Naive thymus-derived CD4-positive, alpha-beta T cell (primary cell): Measurements from ENCODE around the gene NPAS3. TPM values are rescaled to one million over a fixed set of nuclear protein-coding genes. Genes with fewer than 3 reads are reported as not detected.

Experiments
- ATAC-seq: fragments of 150-1000 bp; cut with Tn5 transposase; 2 replicates; pipeline ENCODE4 v1.10.0; 2021; ENCODE audit warnings: mild to moderate bottlenecking, moderate library complexity
- CTCF ChIA-PET: fragments of 350-600 bp; sonication (Branson Sonifier 250); formaldehyde crosslinking; loops from one replicate; lab custom pipeline; 2021; ENCODE audit warnings: antibody characterized with exemption; lab: Charles Lee
- POLR2A ChIA-PET: fragments of 350-600 bp; sonication (Branson Sonifier 250); formaldehyde crosslinking; loops from one replicate; lab custom pipeline; 2021; ENCODE audit warnings: antibody characterized with exemption, inconsistent platforms; lab: Charles Lee
- DNase-seq, 9 donors: peaks; one replicate each; pipeline versions ENCODE4 v3.0.0 to v3.0.0-alpha.2; 2020 to 2022; ENCODE audit warnings: mixed read lengths in 1 of 9
- H3K27ac ChIP-seq: one replicate; pipeline ENCODE4 v1.7.0; 2013; ENCODE audit warnings: mild to moderate bottlenecking, low read depth, low read length, moderate library complexity
- H3K27me3 ChIP-seq, 2 donors: one replicate each; pipeline ENCODE4 v1.7.0; 2013; ENCODE audit warnings: low read length in 2 of 2, mild to moderate bottlenecking in 2 of 2, moderate library complexity in 2 of 2; ENCODE audit not compliant: control insufficient read depth in 2 of 2, insufficient read depth in 2 of 2
- H3K36me3 ChIP-seq, 3 experiments: 1 replicate in 2 of 3; 2 replicates in 1 of 3; pipeline ENCODE4 v1.7.0; 2013; ENCODE audit warnings: low read length in 3 of 3, mild to moderate bottlenecking in 3 of 3, moderate library complexity in 1 of 3; ENCODE audit not compliant: insufficient read depth in 3 of 3, control insufficient read depth in 2 of 3
- H3K4me1 ChIP-seq, 2 donors: one replicate each; pipeline ENCODE4 v1.7.0; 2013; ENCODE audit warnings: low read length in 2 of 2, mild to moderate bottlenecking in 2 of 2, moderate library complexity in 1 of 2; ENCODE audit not compliant: control insufficient read depth in 2 of 2, insufficient read depth in 2 of 2
- H3K4me3 ChIP-seq: 2 replicates; pipeline ENCODE4 v1.7.0; 2013; ENCODE audit warnings: mild to moderate bottlenecking, low read length
- H3K9me3 ChIP-seq, 3 experiments: 1 replicate in 2 of 3; 2 replicates in 1 of 3; pipeline ENCODE4 v1.7.0; 2013; ENCODE audit warnings: low read length in 3 of 3; ENCODE audit not compliant: control insufficient read depth in 2 of 3
- H3K27ac Mint-ChIP-seq, 9 donors: one replicate each; pipeline ENCODE4 v1.8.0; 2020 to 2022; ENCODE audit warnings: mixed read lengths in 9 of 9, mild to moderate bottlenecking in 8 of 9, moderate library complexity in 5 of 9, inconsistent platforms in 2 of 9
- H3K27me3 Mint-ChIP-seq, 5 donors: one replicate each; pipeline ENCODE4 v1.8.0; 2021 to 2022; ENCODE audit warnings: mixed read lengths in 5 of 5, mild to moderate bottlenecking in 1 of 5
- H3K36me3 Mint-ChIP-seq, 5 donors: one replicate each; pipeline ENCODE4 v1.8.0; 2020 to 2022; ENCODE audit warnings: mixed read lengths in 5 of 5, mild to moderate bottlenecking in 3 of 5, inconsistent platforms in 1 of 5
- H3K4me1 Mint-ChIP-seq, 7 donors: one replicate each; pipeline ENCODE4 v1.8.0; 2020 to 2022; ENCODE audit warnings: mixed read lengths in 7 of 7, mild to moderate bottlenecking in 3 of 7, inconsistent platforms in 1 of 7
- H3K4me3 Mint-ChIP-seq, 10 donors: one replicate each; pipeline ENCODE4 v1.8.0; 2020 to 2022; ENCODE audit warnings: mild to moderate bottlenecking in 10 of 10, mixed read lengths in 10 of 10, moderate library complexity in 6 of 10, inconsistent platforms in 2 of 10
- H3K9me3 Mint-ChIP-seq, 11 donors: one replicate each; pipeline ENCODE4 v1.8.0; 2020 to 2022; ENCODE audit warnings: mixed read lengths in 11 of 11, mild to moderate bottlenecking in 4 of 11, inconsistent platforms in 1 of 11, moderate library complexity in 1 of 11
- intact Hi-C, 2 donors: fragments of 100-400 bp; cut with micrococcal nuclease; formaldehyde crosslinking; loops; one replicate each; pipeline ENCODE4 v1.15.1; 2023
- polyA plus RNA-seq, 2 donors: library from polyadenylated mRNA; unstranded; fragments of 300-500 nt; fragmentation: Illumina TruSeq; gene quantifications; one replicate each; pipeline ENCODE4 v1.2.3, GENCODE V29; 2021
- total RNA-seq, 6 experiments: library from RNA in 5 of 6; stranded (reverse) in 5 of 6; gene quantifications; 1 replicate in 5 of 6; 2 replicates in 1 of 6; pipeline ENCODE4 v1.2.3 and lab custom pipeline; 2021 to 2026

NPAS3 gene
- total and polyA plus RNA-seq, 7 experiments from 2014 or later, result not detected

DNA sequence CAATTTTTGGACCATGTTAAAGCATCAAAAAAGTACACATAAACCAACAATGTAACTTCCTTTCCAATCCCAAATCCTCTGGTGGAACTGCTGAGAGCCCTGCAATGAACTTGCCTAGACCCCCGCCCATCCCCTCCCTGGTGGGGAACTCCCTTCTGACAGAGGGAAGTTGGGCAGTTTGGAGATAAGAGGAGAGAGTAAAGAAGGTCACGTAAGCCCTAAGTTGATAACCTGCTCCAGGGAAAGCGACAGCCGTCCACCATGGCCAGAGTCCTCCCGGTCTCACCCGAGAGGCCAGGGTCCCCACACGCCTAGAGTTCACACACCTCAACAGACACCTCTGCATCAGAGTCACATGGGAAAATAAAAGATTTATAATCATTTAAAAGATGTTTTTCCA lies 873.5 kb downstream of the NPAS3 start:
- no peaks in the 10 kb centered on the region for H3K4me1 ChIP-seq
- ChIA-PET CTCF (no interaction called here), POLR2A (no interaction called here)
- ATAC-seq (no peak), DNase-seq (no peak)
- Mint-ChIP-seq H3K27me3 (peaks cover 17 to 42% (median 25%) of the 10 kb centered on the region in 5 donors), H3K27ac (no peak overlapping the region), H3K4me1 (no peaks in the 10 kb centered on the region), H3K4me3 (no peak overlapping the region), H3K9me3 (peaks cover 0 to 7% (median 0%) of the 10 kb centered on the region in 11 donors), H3K36me3 (peaks cover 0 to 3% (median 0%) of the 10 kb centered on the region in 5 donors)
- intact Hi-C loops, result no loop called here
- H3K9me3 ChIP-seq, result no peaks in the 10 kb centered on the region
- no peaks in the 10 kb centered on the region for H3K36me3 ChIP-seq
- H3K27ac ChIP-seq, result no peak overlapping the region
- H3K4me3 ChIP-seq, result no peak overlapping the region
- H3K27me3 ChIP-seq, result no peaks in the 10 kb centered on the region

DNA sequence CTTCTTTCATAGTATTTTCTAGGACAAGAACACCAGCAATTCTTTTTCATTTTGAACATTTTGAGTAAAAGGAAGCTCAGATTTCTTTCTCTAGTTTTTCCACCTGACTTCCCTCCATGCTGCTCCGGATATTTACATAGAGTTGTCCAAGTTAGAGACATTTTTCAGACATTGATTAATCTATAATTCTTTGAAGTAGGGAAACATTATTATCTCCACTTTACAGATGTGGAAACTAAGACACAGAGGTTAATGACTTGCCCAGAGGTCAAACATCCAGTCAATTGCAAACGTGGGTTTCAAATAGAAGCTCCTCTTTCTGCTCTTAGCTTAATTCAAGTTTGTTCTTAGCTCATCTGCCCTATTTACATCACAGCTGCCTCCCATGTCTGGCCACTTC lies 873.9 kb downstream of the NPAS3 start:
- intact Hi-C loops, result no loop called here
- Mint-ChIP-seq H3K36me3 (peaks cover 0 to 3% (median 0%) of the 10 kb centered on the region in 5 donors), H3K4me1 (no peaks in the 10 kb centered on the region), H3K27ac (no peak overlapping the region), H3K4me3 (no peak overlapping the region), H3K9me3 (peaks cover 0 to 7% (median 0%) of the 10 kb centered on the region in 11 donors), H3K27me3 (peaks cover 17 to 46% (median 27%) of the 10 kb centered on the region in 5 donors)
- no peaks in the 10 kb centered on the region for H3K27me3 ChIP-seq
- no peak for DNase-seq
- H3K9me3 ChIP-seq, result no peaks in the 10 kb centered on the region
- H3K4me3 ChIP-seq, result no peak overlapping the region
- no peaks in the 10 kb centered on the region for H3K4me1 ChIP-seq
- no peak for ATAC-seq
- ChIA-PET POLR2A (no interaction called here), CTCF (no interaction called here)
- H3K36me3 ChIP-seq, result no peaks in the 10 kb centered on the region
- H3K27ac ChIP-seq, result no peak overlapping the region

DNA sequence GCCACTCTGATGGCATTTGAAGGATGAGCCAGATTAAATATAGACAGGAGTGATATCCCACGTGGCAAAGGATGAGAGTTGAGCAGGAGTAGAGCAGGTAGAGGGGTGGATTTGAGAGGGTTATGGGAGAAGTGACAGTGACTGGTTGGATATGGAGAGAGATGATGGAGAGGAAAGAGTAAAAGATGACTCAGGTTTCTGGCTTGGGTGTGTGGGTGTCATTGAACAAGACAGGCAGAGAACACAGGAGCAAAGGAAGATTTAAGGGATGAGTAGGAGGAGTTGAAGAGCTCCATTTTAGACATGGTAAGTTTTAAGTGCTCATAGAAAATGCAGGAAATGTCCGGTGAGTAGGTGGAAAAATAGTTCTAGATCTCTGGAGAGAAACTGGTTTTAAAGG lies 875.3 kb downstream of the NPAS3 start:
- no peak for ATAC-seq
- DNase-seq, result no peak
- H3K27ac Mint-ChIP-seq, result peak overlapping the region in 1 of 9 donors; percentile 0
- H3K4me3 Mint-ChIP-seq, result no peak overlapping the region
- H3K27me3 Mint-ChIP-seq, result peaks cover 17 to 50% (median 34%) of the 10 kb centered on the region in 5 donors
- no peak overlapping the region for H3K27ac ChIP-seq
- no peaks in the 10 kb centered on the region for H3K4me1 Mint-ChIP-seq
- no peaks in the 10 kb centered on the region for H3K36me3 ChIP-seq
- H3K4me3 ChIP-seq, result no peak overlapping the region
- POLR2A ChIA-PET, result no interaction called here
- CTCF ChIA-PET, result no interaction called here
- H3K36me3 Mint-ChIP-seq, result peaks cover 0 to 3% (median 0%) of the 10 kb centered on the region in 5 donors
- no peaks in the 10 kb centered on the region for H3K4me1 ChIP-seq
- H3K9me3 ChIP-seq, result no peaks in the 10 kb centered on the region
- peaks cover 0 to 7% (median 0%) of the 10 kb centered on the region in 11 donors for H3K9me3 Mint-ChIP-seq
- H3K27me3 ChIP-seq, result no peaks in the 10 kb centered on the region
- intact Hi-C loops, result no loop called here

DNA sequence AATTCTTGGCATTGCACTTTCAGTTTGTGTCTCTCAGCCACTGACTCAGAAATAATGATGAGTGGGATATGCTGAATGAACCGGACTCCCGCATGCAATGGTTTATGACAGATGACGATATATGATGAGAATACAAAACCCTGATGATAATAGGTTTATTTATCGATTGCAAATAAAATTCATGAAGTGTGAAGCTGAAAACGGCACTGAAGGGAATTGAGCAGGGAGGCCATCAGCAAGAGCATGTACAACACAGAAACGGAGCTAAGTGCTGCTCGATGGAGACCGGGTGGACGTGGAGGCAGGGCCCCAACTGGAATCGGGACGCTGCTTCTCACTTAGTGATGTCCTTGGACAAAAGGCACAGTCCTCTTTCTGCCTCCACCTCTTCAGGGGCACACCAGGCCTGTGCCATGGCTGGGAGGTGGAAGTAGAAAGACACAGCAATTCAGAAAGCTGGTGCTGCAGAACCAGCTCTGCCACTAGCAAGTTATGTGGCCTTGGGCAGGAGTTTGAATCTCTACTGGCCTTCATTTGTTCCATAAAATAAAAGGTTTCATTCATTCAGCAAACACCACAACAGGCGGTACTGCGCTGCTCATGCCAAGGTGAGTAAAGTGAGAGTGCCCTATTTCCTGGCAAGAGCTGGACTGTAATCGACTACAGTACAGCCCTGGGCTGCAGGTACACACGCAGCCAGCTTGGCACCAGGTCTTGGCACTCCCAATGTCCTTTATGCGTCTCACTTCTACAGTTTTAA lies 895.2 kb downstream of the NPAS3 start:
- CTCF ChIA-PET, result no interaction called here

DNA sequence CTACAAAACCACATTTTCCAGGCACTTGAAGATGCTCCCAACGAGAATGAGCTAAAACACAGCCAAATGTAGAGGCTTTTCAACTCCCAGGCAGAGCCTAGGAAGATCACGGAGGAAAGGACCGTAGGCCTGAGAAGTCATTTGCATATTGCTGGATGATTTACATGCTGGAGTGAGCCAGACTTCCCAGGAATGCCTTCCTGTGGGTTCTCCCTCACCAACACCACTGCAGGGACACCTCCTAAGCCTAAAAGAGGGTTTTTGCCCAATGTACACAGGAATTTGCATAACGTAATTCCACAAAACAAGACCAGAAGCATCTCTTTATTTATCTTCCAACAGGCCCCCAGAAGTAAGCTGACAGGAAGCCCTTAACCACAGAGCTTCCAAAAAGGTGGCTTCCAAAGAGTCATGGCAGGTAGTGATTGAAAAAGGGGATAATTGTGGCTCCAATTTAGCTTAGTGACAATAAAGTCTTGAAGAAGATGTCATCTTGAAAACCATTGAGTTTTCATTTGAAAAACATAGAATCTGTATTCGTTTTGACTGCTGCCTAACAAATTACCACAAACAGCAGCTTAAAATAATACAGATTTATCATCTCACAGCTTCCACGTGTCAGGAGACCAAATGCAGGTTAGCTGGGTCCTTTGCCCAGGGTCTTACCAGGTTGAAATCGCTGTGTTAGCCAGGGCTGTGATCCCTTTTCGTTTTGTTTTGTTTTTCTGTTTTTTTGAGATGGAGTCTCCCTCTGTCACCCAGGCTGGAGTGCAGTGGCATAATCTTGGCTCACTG lies 896.0 kb downstream of the NPAS3 start:
- peaks cover 0 to 51% (median 0%) of the 10 kb centered on the region in 7 donors for H3K4me1 Mint-ChIP-seq
- DNase-seq (no peak), ATAC-seq (no peak)
- ChIA-PET POLR2A (no interaction called here), CTCF (no interaction called here)
- peaks cover 0 to 11% (median 0%) of the 10 kb centered on the region in 11 donors for H3K9me3 Mint-ChIP-seq
- H3K27me3 Mint-ChIP-seq, result peaks cover 0 to 7% (median 0%) of the 10 kb centered on the region in 5 donors
- H3K36me3 ChIP-seq, result no peaks in the 10 kb centered on the region
- intact Hi-C loops, result loop anchor here in 1 of 2 donors (5.0 kb wide), 1 partner anchor 488 kb away; no protein-coding TSS in a partner anchor
- H3K9me3 ChIP-seq, result no peaks in the 10 kb centered on the region
- peaks cover 0 to 6% (median 0%) of the 10 kb centered on the region in 5 donors for H3K36me3 Mint-ChIP-seq
- H3K4me3 ChIP-seq, result no peak overlapping the region
- peak overlapping the region in 1 of 10 donors; percentile 36 for H3K4me3 Mint-ChIP-seq
- no peaks in the 10 kb centered on the region for H3K27me3 ChIP-seq
- peak overlapping the region in 1 of 9 donors; percentile 8 for H3K27ac Mint-ChIP-seq
- no peak overlapping the region for H3K27ac ChIP-seq
- no peaks in the 10 kb centered on the region for H3K4me1 ChIP-seq

More for the DNA sequence above, 895.2 kb downstream of the NPAS3 start:
- Histone ChIP-seq H3K36me3 (no peaks in the 10 kb centered on the region), H3K9me3 (no peaks in the 10 kb centered on the region), H3K27me3 (no peaks in the 10 kb centered on the region), H3K27ac (no peak overlapping the region), H3K4me3 (no peak overlapping the region), H3K4me1 (no peaks in the 10 kb centered on the region)
- H3K9me3 Mint-ChIP-seq, result peaks cover 0 to 18% (median 0%) of the 10 kb centered on the region in 11 donors
- POLR2A ChIA-PET, result no interaction called here
- ATAC-seq, result no peak
- peaks cover 0 to 15% (median 0%) of the 10 kb centered on the region in 5 donors for H3K27me3 Mint-ChIP-seq
- peaks cover 0 to 6% (median 0%) of the 10 kb centered on the region in 5 donors for H3K36me3 Mint-ChIP-seq
- no peak for DNase-seq
- peaks cover 0 to 44% (median 0%) of the 10 kb centered on the region in 7 donors for H3K4me1 Mint-ChIP-seq
- H3K4me3 Mint-ChIP-seq, result no peak overlapping the region
- H3K27ac Mint-ChIP-seq, result no peak overlapping the region
- intact Hi-C loops, result no loop called here

DNA sequence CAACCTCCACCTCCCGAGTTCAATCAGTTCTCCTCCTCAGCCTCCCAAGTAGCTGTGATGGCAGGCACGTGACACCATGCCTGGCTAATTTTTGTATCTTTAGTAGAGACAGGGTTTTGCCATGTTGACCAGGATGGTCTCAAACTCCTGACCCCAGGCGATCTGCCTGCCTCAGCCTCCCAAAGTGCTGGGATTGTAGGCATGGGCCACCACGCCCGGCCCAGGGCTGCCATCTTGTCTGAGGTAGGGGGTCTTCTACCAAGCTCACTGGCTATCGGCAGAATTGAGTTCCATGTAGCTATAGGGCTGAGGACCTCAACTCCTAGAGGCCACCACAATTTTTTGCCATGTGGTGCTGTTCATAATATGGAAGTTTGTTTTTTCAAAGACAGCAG lies 896.6 kb downstream of the NPAS3 start:
- Mint-ChIP-seq H3K27ac (peak overlapping the region in 1 of 9 donors; percentile 3), H3K9me3 (peaks cover 0 to 7% (median 0%) of the 10 kb centered on the region in 11 donors), H3K4me3 (no peak overlapping the region), H3K27me3 (peaks cover 0 to 3% (median 0%) of the 10 kb centered on the region in 5 donors), H3K36me3 (peaks cover 0 to 6% (median 0%) of the 10 kb centered on the region in 5 donors), H3K4me1 (peaks cover 0 to 54% (median 0%) of the 10 kb centered on the region in 7 donors)
- H3K9me3 ChIP-seq, result no peaks in the 10 kb centered on the region
- H3K27me3 ChIP-seq, result no peaks in the 10 kb centered on the region
- no peaks in the 10 kb centered on the region for H3K36me3 ChIP-seq
- CTCF ChIA-PET, result no interaction called here
- ATAC-seq, result no peak
- POLR2A ChIA-PET, result no interaction called here
- intact Hi-C loops, result loop anchor here in 1 of 2 donors (5.0 kb wide), 1 partner anchor 487 kb away; no protein-coding TSS in a partner anchor
- no peak for DNase-seq
- no peak overlapping the region for H3K4me3 ChIP-seq
- H3K4me1 ChIP-seq, result no peaks in the 10 kb centered on the region
- H3K27ac ChIP-seq, result no peak overlapping the region
